Kidney epithelial cell (primary cell): Measurements from ENCODE around the gene NPAS2. TPM values are rescaled to one million over a fixed set of nuclear protein-coding genes. Genes with fewer than 3 reads are reported as not detected.

ENCODE experiments used
- DNase-seq: peaks from one replicate; pipeline ENCODE4 v3.0.0-alpha.2; 2010; ENCODE audit warnings: low read depth
- H3K27me3 ChIP-seq: 2 replicates; pipeline ENCODE4 v1.6.0; 2011; ENCODE audit warnings: low read length; ENCODE audit not compliant: control insufficient read depth, insufficient read depth
- H3K36me3 ChIP-seq: 2 replicates; pipeline ENCODE4 v1.5.1; 2011; ENCODE audit warnings: low read length; ENCODE audit not compliant: control insufficient read depth, insufficient read depth
- H3K4me3 ChIP-seq: 2 replicates; pipeline ENCODE4 v1.5.1; 2011; ENCODE audit warnings: low read depth, mild to moderate bottlenecking, control low read depth, low read length
- total RNA-seq: library from RNA; depleted of rRNA; stranded (reverse); fragments of >200 nt; gene quantifications from 2 replicates; pipeline ENCODE4 v1.2.3, GENCODE V29; 2015
- TF ChIP-seq, protein P1 (sequence below): IDR thresholded peaks from 2 replicates; pipeline ENCODE4 v1.5.1; 2011; ENCODE audit warnings: mild to moderate bottlenecking, moderate library complexity, low read length, control low read depth, inconsistent platforms; ENCODE audit not compliant: insufficient read depth, poor library complexity, severe bottlenecking

Gene NPAS2
- total RNA-seq, 1 donor from 2014 or later = 11.2 TPM

DNA sequence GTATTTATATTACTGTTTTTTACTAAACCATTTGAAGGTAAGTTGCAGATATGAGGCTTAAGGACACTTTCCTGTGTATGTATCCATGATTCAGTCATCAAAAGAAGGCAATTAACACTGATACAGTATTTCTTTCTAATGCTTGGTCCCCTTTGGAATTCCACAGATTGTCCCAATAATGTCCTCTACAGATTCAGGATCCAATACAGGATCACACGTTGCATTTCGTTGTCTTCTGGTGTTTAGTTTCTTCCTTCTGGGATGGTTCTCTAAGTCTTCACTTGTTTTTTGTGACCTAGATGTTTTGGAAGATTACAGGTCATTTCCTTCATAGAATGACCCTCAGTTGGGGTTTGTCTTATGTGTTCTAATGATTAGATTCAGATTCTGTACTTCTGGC lies 40.0 kb downstream of the NPAS2 start:
- Histone ChIP-seq H3K27me3 (no peaks in the 10 kb centered on the region), H3K4me3 (no peak overlapping the region), H3K36me3 (no peaks in the 10 kb centered on the region)
- TF ChIP-seq, protein P1, sequence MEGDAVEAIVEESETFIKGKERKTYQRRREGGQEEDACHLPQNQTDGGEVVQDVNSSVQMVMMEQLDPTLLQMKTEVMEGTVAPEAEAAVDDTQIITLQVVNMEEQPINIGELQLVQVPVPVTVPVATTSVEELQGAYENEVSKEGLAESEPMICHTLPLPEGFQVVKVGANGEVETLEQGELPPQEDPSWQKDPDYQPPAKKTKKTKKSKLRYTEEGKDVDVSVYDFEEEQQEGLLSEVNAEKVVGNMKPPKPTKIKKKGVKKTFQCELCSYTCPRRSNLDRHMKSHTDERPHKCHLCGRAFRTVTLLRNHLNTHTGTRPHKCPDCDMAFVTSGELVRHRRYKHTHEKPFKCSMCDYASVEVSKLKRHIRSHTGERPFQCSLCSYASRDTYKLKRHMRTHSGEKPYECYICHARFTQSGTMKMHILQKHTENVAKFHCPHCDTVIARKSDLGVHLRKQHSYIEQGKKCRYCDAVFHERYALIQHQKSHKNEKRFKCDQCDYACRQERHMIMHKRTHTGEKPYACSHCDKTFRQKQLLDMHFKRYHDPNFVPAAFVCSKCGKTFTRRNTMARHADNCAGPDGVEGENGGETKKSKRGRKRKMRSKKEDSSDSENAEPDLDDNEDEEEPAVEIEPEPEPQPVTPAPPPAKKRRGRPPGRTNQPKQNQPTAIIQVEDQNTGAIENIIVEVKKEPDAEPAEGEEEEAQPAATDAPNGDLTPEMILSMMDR = no peak
- no peak for DNase-seq

DNA sequence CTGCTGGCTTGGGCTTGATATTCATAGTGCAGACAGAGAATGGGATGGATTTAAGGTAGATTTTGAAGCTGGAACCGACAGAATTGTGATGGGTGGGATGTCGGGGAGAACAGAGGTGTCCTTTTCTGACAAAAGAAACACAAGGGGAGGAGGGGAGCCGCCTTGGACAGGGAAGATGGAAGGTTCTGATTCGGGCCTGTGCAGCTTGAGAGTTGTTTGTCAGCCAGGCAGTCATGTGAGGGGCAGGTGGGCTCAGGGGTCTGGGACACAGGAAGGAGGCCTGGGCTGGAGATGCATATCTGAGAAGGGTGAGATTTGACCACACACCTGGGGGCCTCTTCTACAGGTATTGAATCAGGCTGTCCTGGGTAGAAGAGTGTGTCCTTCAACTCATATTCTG lies 41.4 kb downstream of the NPAS2 start:
- H3K4me3 ChIP-seq = no peak overlapping the region
- TF ChIP-seq, protein P1 = no peak

DNA sequence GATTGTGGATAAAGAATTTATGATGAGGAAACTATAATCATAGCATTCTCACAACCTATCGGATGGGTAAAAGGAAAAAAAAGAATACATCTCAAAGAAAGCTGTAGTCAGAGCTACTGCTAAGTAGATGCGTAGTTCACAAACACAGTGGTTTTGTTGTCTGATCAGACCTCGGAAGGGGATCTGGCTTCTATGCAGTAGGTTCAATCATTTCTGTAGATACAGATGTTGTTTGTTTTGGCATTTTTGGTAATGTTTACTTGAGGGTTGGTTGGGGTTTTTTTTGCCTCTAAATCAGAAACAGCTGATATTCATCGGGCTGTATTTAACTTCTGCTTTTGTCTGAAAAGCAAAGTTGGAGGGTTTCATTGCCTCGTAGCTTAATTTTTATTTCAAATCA lies 42.1 kb downstream of the NPAS2 start:
- no peak for DNase-seq
- Histone ChIP-seq H3K4me3 (no peak overlapping the region), H3K27me3 (no peaks in the 10 kb centered on the region), H3K36me3 (no peaks in the 10 kb centered on the region)
- TF ChIP-seq, protein P1 = no peak

More for the DNA sequence above, 41.4 kb downstream of the NPAS2 start:
- DNase-seq = no peak
- Histone ChIP-seq H3K36me3 (no peaks in the 10 kb centered on the region), H3K27me3 (no peaks in the 10 kb centered on the region)

DNA sequence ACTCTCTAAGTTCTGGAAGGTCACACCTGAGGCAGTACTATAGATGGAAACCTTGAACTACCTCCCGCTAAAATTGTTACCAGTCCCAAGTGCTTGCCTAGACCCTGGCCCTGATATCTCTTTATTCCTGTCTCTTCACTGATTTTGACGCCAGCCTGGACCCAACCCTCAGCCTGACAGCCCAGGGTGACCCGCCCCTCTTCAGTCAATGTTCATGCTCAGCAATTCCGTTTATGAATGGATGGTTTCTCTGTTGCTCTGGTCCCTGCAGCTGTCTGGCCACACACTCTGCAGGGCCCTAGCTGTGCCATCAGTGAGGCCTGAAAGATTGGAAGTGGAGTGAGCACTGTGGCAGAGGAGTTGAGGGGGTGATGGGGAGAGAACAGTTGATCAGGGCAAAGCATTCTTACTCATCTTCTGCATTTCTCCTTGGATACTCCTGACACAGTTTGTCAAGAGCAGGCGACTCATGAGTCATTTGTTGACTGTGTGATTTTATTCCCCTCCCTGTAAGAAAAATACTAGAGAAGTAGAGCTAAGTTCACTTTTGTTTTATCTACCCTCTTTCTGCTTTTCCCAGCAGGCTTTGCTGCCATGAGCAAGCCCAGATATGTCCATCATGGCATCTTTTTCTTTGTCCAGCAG lies 46.0 kb downstream of the NPAS2 start:
- TF ChIP-seq, protein P1 = no peak
- peak; percentile 14 for DNase-seq
- Histone ChIP-seq H3K4me3 (no peak overlapping the region), H3K36me3 (no peaks in the 10 kb centered on the region), H3K27me3 (no peaks in the 10 kb centered on the region)

DNA sequence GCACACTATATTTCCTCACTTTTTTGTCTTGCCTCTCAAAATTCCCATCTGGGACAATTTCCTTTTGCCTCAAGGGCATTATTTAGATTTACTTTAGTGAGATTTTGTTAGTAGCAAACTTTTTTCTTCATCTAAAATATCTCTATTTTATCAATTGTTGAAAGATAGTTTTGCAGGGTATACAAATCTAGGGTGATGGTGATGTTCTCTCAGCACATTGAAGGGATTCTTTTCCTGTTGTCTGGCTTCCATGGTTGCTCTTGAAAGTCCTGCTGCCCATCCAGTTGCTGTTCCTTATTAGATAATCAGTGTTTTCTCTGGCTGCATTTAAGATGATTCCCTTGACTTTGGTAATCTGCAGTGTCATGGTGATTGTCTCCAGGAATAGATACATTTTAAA lies 48.1 kb downstream of the NPAS2 start:
- Histone ChIP-seq H3K36me3 (no peaks in the 10 kb centered on the region), H3K4me3 (no peak overlapping the region), H3K27me3 (no peaks in the 10 kb centered on the region)
- TF ChIP-seq, protein P1 = no peak
- DNase-seq = no peak

DNA sequence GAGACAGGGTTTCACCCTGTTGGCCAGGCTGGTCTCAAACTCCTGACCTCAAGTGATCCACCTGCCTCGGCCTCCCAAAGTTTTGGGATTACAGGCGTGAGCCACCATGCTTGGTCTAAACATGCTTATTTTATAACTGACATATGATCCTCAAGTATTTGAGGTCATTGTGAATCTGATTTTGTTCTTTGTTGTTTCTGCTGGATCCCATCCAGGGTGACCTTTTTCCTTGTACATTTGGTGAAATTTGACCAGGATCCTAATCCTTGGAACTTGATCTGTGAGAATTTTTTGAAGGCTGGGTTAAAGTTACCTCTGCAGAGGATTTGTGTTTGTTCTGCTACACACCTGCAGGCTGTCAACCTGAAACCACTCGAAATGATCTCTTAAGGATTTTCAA lies 49.2 kb downstream of the NPAS2 start:
- TF ChIP-seq, protein P1 = no peak
- Histone ChIP-seq H3K4me3 (no peak overlapping the region), H3K27me3 (no peaks in the 10 kb centered on the region), H3K36me3 (no peaks in the 10 kb centered on the region)
- DNase-seq = no peak
